Erythroblast (primary cell): ENCODE results near the gene RBMY1E.
"Not testable (repeated sequence)": the region's sequence is repeated elsewhere in the genome, so short reads cannot be mapped to it uniquely, and the experiment has no call there.

Experiments
- DNase-seq, 2 experiments: peaks; one replicate each; lab custom pipeline; 2025; lab: John Stamatoyannopoulos, UW

The RBMY1E gene

DNA sequence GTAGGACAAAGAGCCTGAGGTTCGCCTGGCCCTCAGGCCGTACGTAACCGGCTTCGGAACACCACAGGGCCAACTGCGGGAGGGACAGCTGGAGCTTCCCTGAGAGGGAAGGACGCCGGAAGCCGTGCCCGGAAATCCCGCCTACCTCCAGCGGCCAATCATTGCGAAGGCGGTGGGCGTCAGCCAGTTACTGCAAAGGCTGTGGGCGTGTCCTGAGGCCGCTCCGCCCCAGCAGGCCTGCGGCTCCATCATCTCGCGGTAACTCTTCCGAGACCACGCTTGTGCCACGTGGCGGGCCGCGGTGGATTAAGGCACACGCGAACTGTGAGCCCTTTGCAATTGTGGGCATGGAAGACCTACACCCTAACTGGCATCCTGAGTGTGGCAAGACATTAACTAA lies at the start of gene RBMY1E:
Gene RBMY1E (minus strand): TSS at position 101 of the 400 bp plus-strand sequence. CDS start 1,978 bp downstream, outside the sequence.
- not testable (repeated sequence) for DNase-seq

DNA sequence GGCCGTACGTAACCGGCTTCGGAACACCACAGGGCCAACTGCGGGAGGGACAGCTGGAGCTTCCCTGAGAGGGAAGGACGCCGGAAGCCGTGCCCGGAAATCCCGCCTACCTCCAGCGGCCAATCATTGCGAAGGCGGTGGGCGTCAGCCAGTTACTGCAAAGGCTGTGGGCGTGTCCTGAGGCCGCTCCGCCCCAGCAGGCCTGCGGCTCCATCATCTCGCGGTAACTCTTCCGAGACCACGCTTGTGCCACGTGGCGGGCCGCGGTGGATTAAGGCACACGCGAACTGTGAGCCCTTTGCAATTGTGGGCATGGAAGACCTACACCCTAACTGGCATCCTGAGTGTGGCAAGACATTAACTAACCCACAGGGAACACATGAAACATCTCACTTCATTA lies 23.4 kb downstream of the RBMY1E start, which contains the start of gene RBMY1D:
Gene RBMY1D (minus strand): TSS at position 101 of the 400 bp plus-strand sequence. CDS start 2,013 bp downstream, outside the sequence.
- DNase-seq: not testable (repeated sequence)

DNA sequence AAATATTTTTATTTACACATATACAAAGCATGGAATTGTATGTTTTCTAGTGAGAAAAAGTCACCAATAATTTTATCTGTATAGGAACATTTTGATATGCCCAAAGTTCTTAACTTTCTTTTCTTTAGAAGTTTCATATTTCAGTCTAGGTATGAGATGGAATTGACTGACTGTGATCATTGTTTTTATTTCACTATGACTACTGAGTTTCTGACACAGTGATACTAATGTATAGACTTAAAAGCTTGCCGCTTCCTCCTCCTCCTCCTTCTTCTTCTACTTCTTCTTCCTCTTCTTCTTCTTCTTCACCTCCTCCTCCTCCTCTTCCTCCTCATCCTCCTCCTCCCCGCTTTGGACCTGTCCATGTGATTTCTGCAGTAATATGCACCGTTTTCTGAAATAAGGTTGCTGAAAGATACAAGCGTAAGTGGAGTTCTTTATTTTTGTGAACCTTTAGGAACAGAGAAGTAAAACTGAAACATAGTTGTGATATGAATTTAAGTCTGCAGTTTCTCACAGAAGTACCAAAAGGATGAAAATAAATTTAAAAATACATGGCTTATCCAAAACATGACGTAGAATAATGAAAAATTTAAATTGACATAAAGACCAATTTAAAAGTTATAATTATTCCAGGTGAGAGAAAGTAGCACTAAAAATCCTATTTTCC lies 48.3 kb downstream of the RBMY1E start:
- not testable (repeated sequence) for DNase-seq
